Suprapubic skin (tissue), 4 donors: ENCODE measurements around the gene SAMD10. TPM values are rescaled to one million over a fixed set of nuclear protein-coding genes. Genes with fewer than 3 reads are reported as not detected.
A peak's percentile ranks its signal among the peaks of the same experiment; 100 is the strongest.

Source experiments
- DNase-seq, 2 donors: peaks; one replicate each; pipeline ENCODE4 v3.0.0-alpha.2; 2019; ENCODE audit warnings: low spot score in 2 of 2
- H3K27ac ChIP-seq: fragments of 200-600 bp; sonication (generic); one replicate; pipeline ENCODE4 v1.5.1; 2019
- H3K27me3 ChIP-seq: fragments of 200-600 bp; sonication (generic); one replicate; pipeline ENCODE4 v1.5.1; 2019
- H3K36me3 ChIP-seq: fragments of 200-600 bp; sonication (generic); one replicate; pipeline ENCODE4 v1.5.1; 2019
- H3K4me1 ChIP-seq: fragments of 200-600 bp; sonication (generic); one replicate; pipeline ENCODE4 v1.5.1; 2019
- H3K4me3 ChIP-seq: fragments of 200-600 bp; sonication (generic); one replicate; pipeline ENCODE4 v1.5.1; 2019; ENCODE audit warnings: mild to moderate bottlenecking
- H3K9me3 ChIP-seq: fragments of 200-600 bp; sonication (generic); one replicate; pipeline ENCODE4 v1.5.1; 2019
- EP300 ChIP-seq: sonication (generic); formaldehyde crosslinking; IDR thresholded peaks from one replicate; pipeline ENCODE4 v1.6.1; 2017; ENCODE audit warnings: antibody characterized with exemption
- POLR2A ChIP-seq, 2 donors: fragments of 450-650 bp; IDR thresholded peaks; one replicate each; pipeline ENCODE4 v1.6.1; 2017; ENCODE audit warnings: antibody characterized with exemption in 2 of 2, mild to moderate bottlenecking in 2 of 2, moderate library complexity in 2 of 2
- POLR2AphosphoS5 ChIP-seq, 3 donors: sonication (generic); formaldehyde crosslinking; IDR thresholded peaks; one replicate each; pipeline ENCODE4 v1.6.1; 2017; ENCODE audit warnings: antibody characterized with exemption in 3 of 3
- WGBS: methylation state at CpG from one replicate; pipeline ENCODE4 v1.1.5; 2018; 5-methylcytosine and 5-hydroxymethylcytosine counted together
- total RNA-seq, 4 donors: library from RNA; depleted of rRNA; stranded (reverse); fragments of >200 nt; gene quantifications; one replicate each; pipeline ENCODE4 v1.1.0, GENCODE V29; 2016
- TF ChIP-seq, protein P1 (sequence below), 2 donors: fragments of 200-600 bp in 1 of 2; fragments of 450-650 bp in 1 of 2; sonication (generic) in 1 of 2; IDR thresholded peaks; one replicate each; pipeline ENCODE4 v1.5.1; 2016 to 2019; ENCODE audit warnings: antibody characterized with exemption in 2 of 2, mild to moderate bottlenecking in 1 of 2, moderate library complexity in 1 of 2

The SAMD10 gene
- total RNA-seq, 4 donors from 2014 or later, result 7.2 to 15.8 (median 9.6) TPM

GRCh38 chr20:63964412-63964811 is 15.0 kb downstream of the SAMD10 start:
- WGBS, result 97% methylated on average over 10 of the region's 16 CpGs

DNA sequence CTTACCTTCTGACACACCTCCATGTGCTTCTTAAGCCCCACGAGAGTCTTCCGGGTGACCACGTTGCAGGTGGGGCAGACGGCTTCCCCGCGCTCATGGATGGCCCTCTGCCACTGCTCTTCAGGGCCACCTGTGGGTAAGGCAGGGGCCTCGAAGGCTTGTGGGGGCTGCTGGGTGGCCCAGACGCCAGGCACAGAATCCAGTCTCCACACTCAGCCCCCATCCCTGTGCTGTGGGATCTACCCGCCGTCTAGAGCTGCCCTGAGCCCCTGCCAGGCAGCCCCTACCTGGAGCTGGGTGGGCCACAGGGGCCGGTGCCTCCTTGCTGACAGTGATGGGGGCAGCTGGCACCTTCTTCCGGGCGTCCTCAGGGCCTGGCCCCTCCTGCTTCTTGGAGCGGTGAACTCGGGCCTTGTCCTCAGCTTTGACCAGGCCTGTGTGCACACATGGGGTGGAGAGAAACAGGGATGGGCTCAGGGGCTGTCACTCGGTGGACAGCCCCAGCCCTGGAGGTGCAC is 15.6 kb downstream of the SAMD10 start:
- Histone ChIP-seq H3K27ac (no peak overlapping the region), H3K27me3 (no peaks in the 10 kb centered on the region), H3K9me3 (no peaks in the 10 kb centered on the region), H3K4me3 (no peak overlapping the region), H3K36me3 (peaks cover 78% of the 10 kb centered on the region), H3K4me1 (peaks cover 8% of the 10 kb centered on the region)
- TF ChIP-seq POLR2A (IDR thresholded peaks at IDR 0.05) (no peak), EP300 (no peak), POLR2AphosphoS5 (IDR thresholded peaks at IDR 0.05) (no peak)
- TF ChIP-seq, protein P1, sequence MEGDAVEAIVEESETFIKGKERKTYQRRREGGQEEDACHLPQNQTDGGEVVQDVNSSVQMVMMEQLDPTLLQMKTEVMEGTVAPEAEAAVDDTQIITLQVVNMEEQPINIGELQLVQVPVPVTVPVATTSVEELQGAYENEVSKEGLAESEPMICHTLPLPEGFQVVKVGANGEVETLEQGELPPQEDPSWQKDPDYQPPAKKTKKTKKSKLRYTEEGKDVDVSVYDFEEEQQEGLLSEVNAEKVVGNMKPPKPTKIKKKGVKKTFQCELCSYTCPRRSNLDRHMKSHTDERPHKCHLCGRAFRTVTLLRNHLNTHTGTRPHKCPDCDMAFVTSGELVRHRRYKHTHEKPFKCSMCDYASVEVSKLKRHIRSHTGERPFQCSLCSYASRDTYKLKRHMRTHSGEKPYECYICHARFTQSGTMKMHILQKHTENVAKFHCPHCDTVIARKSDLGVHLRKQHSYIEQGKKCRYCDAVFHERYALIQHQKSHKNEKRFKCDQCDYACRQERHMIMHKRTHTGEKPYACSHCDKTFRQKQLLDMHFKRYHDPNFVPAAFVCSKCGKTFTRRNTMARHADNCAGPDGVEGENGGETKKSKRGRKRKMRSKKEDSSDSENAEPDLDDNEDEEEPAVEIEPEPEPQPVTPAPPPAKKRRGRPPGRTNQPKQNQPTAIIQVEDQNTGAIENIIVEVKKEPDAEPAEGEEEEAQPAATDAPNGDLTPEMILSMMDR (IDR thresholded peaks at IDR 0.05), result no peak
- peak in 1 of 2 donors; percentile 52 for DNase-seq
- 100% methylated on average over 2 of the region's 16 CpGs for WGBS

More at GRCh38 chr20:63964412-63964811, 15.0 kb downstream of the SAMD10 start:
- TF ChIP-seq POLR2A (IDR thresholded peaks at IDR 0.05) (no peak), EP300 (no peak), POLR2AphosphoS5 (IDR thresholded peaks at IDR 0.05) (no peak)
- TF ChIP-seq, protein P1 (IDR thresholded peaks at IDR 0.05), result no peak
- Histone ChIP-seq H3K4me1 (peaks cover 13% of the 10 kb centered on the region), H3K4me3 (no peak overlapping the region), H3K9me3 (no peaks in the 10 kb centered on the region), H3K27me3 (no peaks in the 10 kb centered on the region), H3K27ac (no peak overlapping the region), H3K36me3 (peaks cover 73% of the 10 kb centered on the region)
- peak in 1 of 2 donors; percentile 62 for DNase-seq

DNA sequence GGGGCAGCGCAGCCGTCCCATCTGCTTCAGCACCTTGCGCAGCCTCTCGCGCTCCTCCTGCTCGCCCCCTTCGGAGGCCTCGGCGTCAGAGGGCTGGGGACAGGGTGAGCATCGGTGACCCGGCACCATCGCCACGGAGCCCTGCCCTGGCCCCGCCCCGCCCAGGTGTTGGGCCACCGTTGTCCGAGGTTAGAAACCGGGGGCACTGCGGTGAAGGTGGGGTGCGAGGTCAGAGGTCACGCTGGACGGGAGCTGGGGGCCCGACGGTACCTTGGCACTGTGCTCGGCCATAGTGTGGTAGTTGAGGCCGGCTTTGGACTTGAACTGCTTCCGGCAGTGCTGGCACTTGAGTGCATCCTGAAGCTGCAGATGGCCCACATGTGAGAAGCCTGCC is 16.1 kb downstream of the SAMD10 start:
- Histone ChIP-seq H3K4me3 (no peak overlapping the region), H3K27ac (no peak overlapping the region), H3K36me3 (peaks cover 78% of the 10 kb centered on the region), H3K9me3 (no peaks in the 10 kb centered on the region), H3K4me1 (peaks cover 5% of the 10 kb centered on the region), H3K27me3 (no peaks in the 10 kb centered on the region)
- TF ChIP-seq POLR2A (IDR thresholded peaks at IDR 0.05), result no peak
- TF ChIP-seq, protein P1 (IDR thresholded peaks at IDR 0.05), result no peak
- DNase-seq, result no peak
- no CpG with 5 or more reads among the region's 27 CpGs for WGBS

DNA sequence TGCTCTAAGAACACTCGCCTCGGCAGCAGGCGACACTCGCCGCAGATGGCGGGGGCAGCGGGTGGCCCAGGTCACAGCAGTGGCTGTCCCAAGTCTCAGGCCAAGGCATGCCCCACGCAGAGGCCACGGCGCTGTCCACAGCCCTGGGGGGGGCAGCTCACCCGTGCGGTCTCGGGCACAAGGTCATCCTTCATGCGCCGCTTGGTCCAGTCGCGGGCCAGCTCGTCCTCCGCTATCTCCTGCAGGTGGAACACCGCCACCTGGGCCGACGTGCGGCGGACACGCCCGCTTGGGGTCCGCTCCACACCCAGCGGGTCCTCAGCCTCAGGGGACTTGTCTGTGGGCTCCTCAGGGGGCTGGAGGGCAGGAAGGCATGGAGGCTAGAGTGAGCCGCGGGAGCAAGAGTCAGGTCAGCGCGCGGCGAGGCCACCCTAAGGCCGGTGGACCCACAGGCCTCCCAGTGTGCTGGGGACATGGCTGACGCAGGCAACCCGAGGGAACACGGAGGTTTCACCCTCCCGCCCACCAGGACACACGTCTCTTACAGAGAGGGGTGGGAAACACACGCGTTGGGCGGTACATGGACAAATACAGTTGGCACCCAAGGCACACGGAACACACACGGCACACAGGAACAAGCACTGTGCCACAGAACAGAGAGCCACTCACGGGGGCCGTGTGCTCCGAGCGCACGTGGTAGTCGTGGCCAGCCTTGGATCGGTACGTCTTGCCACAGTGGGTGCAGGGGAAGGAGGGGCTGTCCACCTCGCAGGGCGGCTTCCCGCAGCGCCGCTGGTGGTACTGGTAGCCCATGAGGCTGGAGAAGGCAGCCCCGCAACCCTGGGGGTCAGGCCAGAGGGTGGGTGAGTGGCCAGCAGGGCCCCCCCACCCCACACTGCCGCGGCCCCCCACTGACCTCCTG is 16.8 kb downstream of the SAMD10 start:
- peaks cover 76% of the 10 kb centered on the region for H3K36me3 ChIP-seq
- TF ChIP-seq POLR2AphosphoS5 (IDR thresholded peaks at IDR 0.05) (no peak), EP300 (no peak), POLR2A (IDR thresholded peaks at IDR 0.05) (no peak)
- TF ChIP-seq, protein P1 (IDR thresholded peaks at IDR 0.05), result no peak
- 87% methylated on average over 9 of the region's 61 CpGs for WGBS

More for the DNA sequence above, 16.8 kb downstream of the SAMD10 start:
- H3K27me3 ChIP-seq, result no peaks in the 10 kb centered on the region
- H3K4me1 ChIP-seq, result peaks cover 9% of the 10 kb centered on the region
- no peaks in the 10 kb centered on the region for H3K9me3 ChIP-seq
- no peak for DNase-seq
- H3K27ac ChIP-seq, result no peak overlapping the region
- no peak overlapping the region for H3K4me3 ChIP-seq
